Erythroblast (primary cell): Measurements from ENCODE around the gene RHOXF2B.

ENCODE experiments used
- GATA1 ChIP-seq: IDR thresholded peaks from 2 replicates; pipeline ENCODE4 v1.6.1; 2011; ENCODE audit warnings: low read depth, mild to moderate bottlenecking, control low read depth, low read length, moderate library complexity
- POLR2A ChIP-seq: IDR thresholded peaks from 2 replicates; pipeline ENCODE4 v1.6.1; 2011; ENCODE audit warnings: mild to moderate bottlenecking, low read length

DNA sequence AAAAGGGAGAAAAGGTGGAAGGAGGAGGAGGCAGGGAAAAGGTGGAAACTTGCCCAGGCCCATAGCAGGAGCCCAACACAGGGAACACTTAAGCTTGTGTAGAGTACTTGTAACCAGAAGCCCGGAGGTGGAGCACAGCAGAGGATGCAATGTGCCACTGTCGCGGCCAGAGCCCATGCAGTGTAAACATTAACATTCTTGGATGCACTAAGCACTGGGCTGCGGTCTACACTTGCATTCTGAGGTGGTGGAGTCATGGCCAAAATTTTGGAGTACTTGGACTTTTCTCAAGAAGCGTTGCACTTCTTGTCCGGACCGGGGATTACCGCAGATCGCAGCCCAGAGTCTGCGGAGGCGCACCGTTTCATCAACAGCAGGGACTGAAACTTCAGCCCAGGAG lies 42.7 kb upstream of the RHOXF2B start:
- TF ChIP-seq POLR2A = no peak
- TF ChIP-seq GATA1 = no peak
